Body of pancreas (tissue), 4 donors: ENCODE results near the gene CCN6.
"Not testable (repeated sequence)": the region's sequence is repeated elsewhere in the genome, so short reads cannot be mapped to it uniquely, and the experiment has no call there.

ENCODE experiments used
- CTCF ChIP-seq, 7 experiments: fragments of 450-650 bp in 4 of 7; fragments of 200-600 bp in 3 of 7; sonication (generic) in 3 of 7; IDR thresholded peaks; one replicate each; pipeline ENCODE4 v1.5.1; 2016 to 2019; ENCODE audit warnings: antibody characterized with exemption in 7 of 7
- POLR2A ChIP-seq, 3 donors: fragments of 450-650 bp; IDR thresholded peaks; one replicate each; pipeline ENCODE4 v1.6.1; 2016; ENCODE audit warnings: antibody characterized with exemption in 3 of 3, mild to moderate bottlenecking in 2 of 3

GRCh38 chr6:112047523-112047922, 6.4 kb upstream of the CCN6 start:
- TF ChIP-seq CTCF, POLR2A (IDR thresholded peaks at IDR 0.05): not testable (repeated sequence)
